SK-N-SH (cell line): Measurements from ENCODE around the gene CCDC47. TPM values are rescaled to one million over a fixed set of nuclear protein-coding genes. Genes with fewer than 3 reads are reported as not detected.
"Not testable (repeated sequence)": the region's sequence is repeated elsewhere in the genome, so short reads cannot be mapped to it uniquely, and the experiment has no call there.

Source experiments
- CTCF ChIA-PET: fragments of 300-600, 350-600 bp; formaldehyde crosslinking; extraction: SDS; loops from one replicate; lab custom pipeline; 2021; lab: Yijun Ruan, JAX
- POLR2A ChIA-PET: fragments of 350-600 bp; sonication (Branson Sonifier 250); formaldehyde crosslinking; extraction: SDS; loops from one replicate; lab custom pipeline; 2020; ENCODE audit warnings: antibody characterized with exemption, inconsistent platforms; lab: Yijun Ruan, JAX
- DNase-seq: peaks from one replicate; pipeline ENCODE4 v3.0.0; 2012
- H2AFZ ChIP-seq: fragments of 200-600 bp; sonication (generic); 2 replicates; pipeline ENCODE4 v1.8.1; 2016; ENCODE audit warnings: antibody characterized with exemption, mild to moderate bottlenecking, low read depth
- H3F3A ChIP-seq: fragments of 200-600 bp; sonication (generic); replicated peaks from 2 replicates; pipeline ENCODE3; 2016; ENCODE audit warnings: antibody characterized with exemption, mild to moderate bottlenecking; ENCODE audit not compliant: insufficient read depth
- H3K27ac ChIP-seq, 2 experiments: fragments of 200-500 bp in 1 of 2; fragments of 200-600 bp in 1 of 2; sonication (Bioruptor generic) in 1 of 2; sonication (generic), shearing (Covaris generic) in 1 of 2; 2 replicates each; pipeline versions ENCODE4 v1.5.1 to v1.6.1; 2014 to 2016; ENCODE audit warnings: low read depth in 2 of 2, inconsistent platforms in 1 of 2, low read length in 1 of 2, mild to moderate bottlenecking in 1 of 2, mixed read lengths in 1 of 2
- H3K27me3 ChIP-seq: fragments of 200-600 bp; sonication (generic), shearing (Covaris generic); 2 replicates; pipeline ENCODE4 v1.6.1; 2016; ENCODE audit warnings: mixed run types; ENCODE audit not compliant: insufficient read depth
- H3K36me3 ChIP-seq, 2 experiments: fragments of 200-500 bp in 1 of 2; fragments of 200-600 bp in 1 of 2; sonication (Bioruptor generic) in 1 of 2; sonication (generic) in 1 of 2; replicated peaks in 1 of 2; 2 replicates each; pipeline versions ENCODE3 to v1.5.1; 2014 to 2016; ENCODE audit warnings: low read length in 1 of 2, mild to moderate bottlenecking in 1 of 2; ENCODE audit not compliant: insufficient read depth in 2 of 2, control insufficient read depth in 1 of 2
- H3K4me1 ChIP-seq, 2 experiments: fragments of 200-500 bp in 1 of 2; fragments of 200-600 bp in 1 of 2; sonication (Bioruptor generic) in 1 of 2; sonication (generic), shearing (Covaris generic) in 1 of 2; 2 replicates each; pipeline versions ENCODE4 v1.5.1 to v1.6.1; 2014 to 2016; ENCODE audit warnings: low read depth in 1 of 2, low read length in 1 of 2, mixed run types in 1 of 2; ENCODE audit not compliant: insufficient read depth in 2 of 2, control insufficient read depth in 1 of 2
- H3K4me2 ChIP-seq: fragments of 200-600 bp; sonication (generic), shearing (Covaris generic); 2 replicates; pipeline ENCODE4 v1.6.1; 2017; ENCODE audit warnings: mixed run types
- H3K4me3 ChIP-seq, 2 experiments: fragments of 200-500 bp in 1 of 2; fragments of 200-600 bp in 1 of 2; sonication (Bioruptor generic) in 1 of 2; sonication (generic), shearing (Covaris generic) in 1 of 2; 2 replicates each; pipeline versions ENCODE4 v1.5.1 to v1.8.1; 2014 to 2016; ENCODE audit warnings: low read depth in 2 of 2, inconsistent platforms in 1 of 2, low read length in 1 of 2, mild to moderate bottlenecking in 1 of 2, mixed read lengths in 1 of 2, moderate library complexity in 1 of 2
- H3K79me2 ChIP-seq: fragments of 200-600 bp; sonication (generic); 2 replicates; pipeline ENCODE4 v1.8.1; 2017; ENCODE audit warnings: mild to moderate bottlenecking; ENCODE audit not compliant: insufficient read depth
- H3K9ac ChIP-seq: fragments of 200-600 bp; sonication (generic); 2 replicates; pipeline ENCODE4 v1.6.1; 2017; ENCODE audit warnings: mixed run types
- H3K9me2 ChIP-seq: fragments of 200-600 bp; sonication (generic); 2 replicates; pipeline ENCODE4 v1.6.1; 2017; ENCODE audit warnings: mixed run types
- H3K9me3 ChIP-seq: fragments of 200-600 bp; sonication (generic); 2 replicates; pipeline ENCODE4 v1.6.1; 2017; ENCODE audit warnings: mixed run types, mild to moderate bottlenecking, moderate library complexity
- H4K20me1 ChIP-seq: fragments of 200-600 bp; sonication (generic); 2 replicates; pipeline ENCODE4 v1.6.1; 2017; ENCODE audit warnings: mild to moderate bottlenecking, mixed run types; ENCODE audit not compliant: insufficient read depth
- CHD2 ChIP-seq: fragments of 150-350 bp; IDR thresholded peaks from 2 replicates; pipeline ENCODE4 v1.6.1; 2018; ENCODE audit warnings: low read length; ENCODE audit not compliant: partially characterized antibody
- ELF1 ChIP-seq: IDR thresholded peaks from 2 replicates; pipeline ENCODE4 v1.4.0; 2012
- EP300 ChIP-seq, 2 experiments: IDR thresholded peaks; 2 replicates each; pipeline versions ENCODE4 v1.4.0 to v1.6.1; 2012; ENCODE audit warnings: borderline replicate concordance in 1 of 2, low read depth in 1 of 2, low read length in 1 of 2
- EZH2phosphoT487 ChIP-seq: fragments of 200-600 bp; sonication (generic); IDR thresholded peaks from 2 replicates; pipeline ENCODE4 v1.6.1; 2017; ENCODE audit warnings: low read depth, mixed run types, mild to moderate bottlenecking, antibody characterized with exemption, moderate library complexity, borderline replicate concordance
- FOSL2 ChIP-seq: IDR thresholded peaks from 2 replicates; pipeline ENCODE4 v1.4.0; 2012; ENCODE audit warnings: low read depth, mild to moderate bottlenecking, moderate library complexity, borderline replicate concordance
- FOXM1 ChIP-seq: IDR thresholded peaks from 2 replicates; pipeline ENCODE4 v1.4.0; 2012; ENCODE audit warnings: low read depth, mild to moderate bottlenecking
- GATA2 ChIP-seq: sonication (generic); formaldehyde crosslinking; IDR thresholded peaks from 2 replicates; pipeline ENCODE4 v1.5.0; 2020; ENCODE audit warnings: mild to moderate bottlenecking, missing genetic modification reagents
- NFIC ChIP-seq: IDR thresholded peaks from 2 replicates; pipeline ENCODE4 v1.4.0; 2012; ENCODE audit warnings: borderline replicate concordance
- NRF1 ChIP-seq: IDR thresholded peaks from 2 replicates; pipeline ENCODE4 v1.6.1; 2012; ENCODE audit warnings: low read depth, mild to moderate bottlenecking, low read length
- POLR2AphosphoS5 ChIP-seq: IDR thresholded peaks from 2 replicates; pipeline ENCODE4 v1.6.1; 2012; ENCODE audit warnings: low read depth, low read length
- RAD21 ChIP-seq: IDR thresholded peaks from 2 replicates; pipeline ENCODE4 v1.6.1; 2012; ENCODE audit warnings: mild to moderate bottlenecking, low read length
- SMC3 ChIP-seq: IDR thresholded peaks from 2 replicates; pipeline ENCODE4 v1.6.1; 2012; ENCODE audit warnings: low read depth, low read length, improper control_type of control experiment
- TCF12 ChIP-seq: IDR thresholded peaks from 2 replicates; pipeline ENCODE4 v1.4.0; 2012
- WGBS: methylation state at CpG from one replicate; pipeline ENCODE4 v1.1.6; 2017; ENCODE audit warnings: low lambda C conversion rate; 5-methylcytosine and 5-hydroxymethylcytosine counted together
- polyA plus RNA-seq, 3 experiments: library from polyadenylated mRNA; depleted of rRNA; stranded (reverse); fragments of >200 nt; gene quantifications; 2 replicates each; pipeline ENCODE4 v1.2.3, GENCODE V29; 2012
- TF ChIP-seq, protein P1 (sequence below): fragments of 150-350 bp; IDR thresholded peaks from 2 replicates; pipeline ENCODE4 v1.6.1; 2016; ENCODE audit warnings: mild to moderate bottlenecking, low read depth, low read length
- TF ChIP-seq, protein P2 (sequence below): IDR thresholded peaks from 2 replicates; pipeline ENCODE4 v1.4.0; 2012; ENCODE audit warnings: low read depth, borderline replicate concordance
- TF ChIP-seq, protein P3 (sequence below): IDR thresholded peaks from 2 replicates; pipeline ENCODE4; 2012
- TF ChIP-seq, protein P4 (sequence below): fragments of 150-350 bp; IDR thresholded peaks from 2 replicates; pipeline ENCODE4 v1.6.1; 2017; ENCODE audit warnings: antibody characterized with exemption, low read length, low read depth, borderline replicate concordance
- TF ChIP-seq, protein P5 (sequence below): IDR thresholded peaks from 2 replicates; pipeline ENCODE4 v1.4.0; 2012; ENCODE audit warnings: low read depth
- TF ChIP-seq, protein P6 (sequence below): fragments of 200-600 bp; sonication (generic); IDR thresholded peaks from 2 replicates; pipeline ENCODE4 v1.6.1; 2017; ENCODE audit warnings: antibody characterized with exemption, mild to moderate bottlenecking, moderate library complexity

The CCDC47 gene
- polyA plus RNA-seq, 1 of the 3 experiments (the other 2 are of a cell fraction), result 76.6 TPM

DNA sequence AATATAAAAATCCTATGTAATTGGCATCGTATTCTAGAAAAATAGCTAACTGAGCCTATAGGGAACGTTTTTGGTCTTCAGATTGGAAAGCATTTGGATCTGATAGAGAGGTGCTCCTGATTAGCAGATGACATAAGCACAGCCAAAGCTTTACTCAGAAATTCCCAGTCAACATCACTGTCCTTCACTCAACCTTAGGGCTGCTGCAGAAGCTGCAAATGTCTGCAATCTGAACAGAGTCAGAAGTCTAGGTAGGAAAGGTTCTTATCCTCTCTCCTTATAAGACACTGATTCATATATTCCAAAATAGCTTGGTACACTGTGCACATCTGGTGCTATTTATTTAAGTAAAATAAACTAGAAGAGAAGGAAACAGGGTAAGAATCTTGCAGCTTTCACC lies 51.0 kb downstream of the CCDC47 start (continued):
- no peak for TF ChIP-seq POLR2AphosphoS5
- TF ChIP-seq, all 33 proteins: peak for 0

DNA sequence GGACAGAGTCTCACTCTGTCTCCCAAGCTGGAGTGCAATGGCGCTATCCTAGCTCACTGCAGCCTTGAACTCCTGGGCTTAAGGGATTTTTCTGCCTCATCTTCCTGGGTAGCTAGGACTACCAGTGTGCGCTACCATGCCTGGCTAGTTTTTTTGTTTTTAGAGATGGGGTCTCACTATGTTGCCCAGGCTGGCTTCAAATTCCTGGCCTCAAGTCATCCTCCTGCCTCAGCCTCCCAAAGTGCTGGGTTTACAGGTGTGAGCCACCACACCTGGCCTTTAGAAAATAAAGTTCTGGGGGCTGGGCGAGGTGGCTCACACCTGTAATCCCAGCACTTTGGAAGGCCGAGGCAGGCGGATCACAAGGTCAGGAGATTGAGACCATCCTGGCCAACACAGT lies 53.2 kb downstream of the CCDC47 start:
- H3K4me1 ChIP-seq, H3K27me3 ChIP-seq, H3K79me2 ChIP-seq, H3K4me2 ChIP-seq, POLR2A ChIA-PET, H3K4me3 ChIP-seq, H2AFZ ChIP-seq, H3K9me2 ChIP-seq, H4K20me1 ChIP-seq, H3K9me3 ChIP-seq, DNase-seq, H3K27ac ChIP-seq, H3K9ac ChIP-seq: not testable (repeated sequence)
- peaks cover 16% of the 10 kb centered on the region for H3F3A ChIP-seq
- CTCF ChIA-PET, result interaction anchor here (3.7 kb wide), 1 partner anchor 10 kb away, joined by 18 read pairs; no protein-coding TSS in a partner anchor
- peaks cover 14 to 25% of the 10 kb centered on the region in 2 experiments for H3K36me3 ChIP-seq
- WGBS, result 97% methylated on average over 5 of the region's 5 CpGs

DNA sequence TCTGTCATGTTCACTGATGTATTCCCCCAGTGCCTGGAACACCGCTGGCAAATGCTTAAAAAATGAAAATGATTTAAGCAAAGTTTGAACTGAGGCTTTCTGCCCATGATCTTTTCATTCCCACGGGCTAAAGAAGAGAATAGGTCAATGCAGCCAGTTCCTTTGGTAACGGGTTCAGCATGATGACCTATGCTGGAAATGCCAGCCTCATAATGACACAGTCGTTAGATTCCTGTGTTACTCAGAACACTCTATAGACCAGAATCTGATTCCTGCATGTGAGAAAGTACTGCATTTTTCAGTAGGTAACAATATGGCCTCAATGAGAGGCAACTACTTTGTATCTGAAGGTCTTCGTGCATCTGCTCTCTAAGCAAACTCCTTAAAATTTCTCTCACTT lies 54.4 kb downstream of the CCDC47 start:
- Histone ChIP-seq H3K36me3 (peaks cover 14 to 21% of the 10 kb centered on the region in 2 experiments), H3K4me3 (no peak overlapping the region), H2AFZ (no peak overlapping the region), H3K4me2 (no peak overlapping the region), H4K20me1 (no peaks in the 10 kb centered on the region), H3K27ac (no peak overlapping the region), H3K27me3 (no peaks in the 10 kb centered on the region), H3K9me3 (no peaks in the 10 kb centered on the region), H3K4me1 (peaks cover 0 to 5% of the 10 kb centered on the region in 2 experiments; a peak in 2 of 4 replicates), H3F3A (peaks cover 16% of the 10 kb centered on the region), H3K79me2 (no peaks in the 10 kb centered on the region), H3K9ac (no peak overlapping the region), H3K9me2 (no peaks in the 10 kb centered on the region)
- 92% methylated on average over 5 of the region's 5 CpGs for WGBS
- ChIA-PET CTCF (interaction anchor here (0.8 kb wide), 1 partner anchor 19 kb away, joined by 3 read pairs; the partner anchor contains the start of gene LIMD2), POLR2A (interaction anchor here (0.6 kb wide), 1 partner anchor 55 kb away, joined by 3 read pairs; the partner anchor contains the start of gene CCDC47)
- TF ChIP-seq NFIC (no peak), GATA2 (CRISPR knock-in tag) (no peak), EP300 (IDR thresholded peaks at IDR 0.05; ENCODE audit: borderline replicate concordance in 1 of 2, low read depth in 1 of 2, low read length in 1 of 2) (no peak), ELF1 (no peak), CHD2 (no peak), NRF1 (no peak), FOXM1 (no peak), RAD21 (no peak), POLR2AphosphoS5 (no peak), FOSL2 (no peak), TCF12 (no peak), SMC3 (no peak), EZH2phosphoT487 (no peak)
- TF ChIP-seq, protein P1, sequence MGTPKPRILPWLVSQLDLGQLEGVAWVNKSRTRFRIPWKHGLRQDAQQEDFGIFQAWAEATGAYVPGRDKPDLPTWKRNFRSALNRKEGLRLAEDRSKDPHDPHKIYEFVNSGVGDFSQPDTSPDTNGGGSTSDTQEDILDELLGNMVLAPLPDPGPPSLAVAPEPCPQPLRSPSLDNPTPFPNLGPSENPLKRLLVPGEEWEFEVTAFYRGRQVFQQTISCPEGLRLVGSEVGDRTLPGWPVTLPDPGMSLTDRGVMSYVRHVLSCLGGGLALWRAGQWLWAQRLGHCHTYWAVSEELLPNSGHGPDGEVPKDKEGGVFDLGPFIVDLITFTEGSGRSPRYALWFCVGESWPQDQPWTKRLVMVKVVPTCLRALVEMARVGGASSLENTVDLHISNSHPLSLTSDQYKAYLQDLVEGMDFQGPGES, result no peak
- TF ChIP-seq, protein P2, sequence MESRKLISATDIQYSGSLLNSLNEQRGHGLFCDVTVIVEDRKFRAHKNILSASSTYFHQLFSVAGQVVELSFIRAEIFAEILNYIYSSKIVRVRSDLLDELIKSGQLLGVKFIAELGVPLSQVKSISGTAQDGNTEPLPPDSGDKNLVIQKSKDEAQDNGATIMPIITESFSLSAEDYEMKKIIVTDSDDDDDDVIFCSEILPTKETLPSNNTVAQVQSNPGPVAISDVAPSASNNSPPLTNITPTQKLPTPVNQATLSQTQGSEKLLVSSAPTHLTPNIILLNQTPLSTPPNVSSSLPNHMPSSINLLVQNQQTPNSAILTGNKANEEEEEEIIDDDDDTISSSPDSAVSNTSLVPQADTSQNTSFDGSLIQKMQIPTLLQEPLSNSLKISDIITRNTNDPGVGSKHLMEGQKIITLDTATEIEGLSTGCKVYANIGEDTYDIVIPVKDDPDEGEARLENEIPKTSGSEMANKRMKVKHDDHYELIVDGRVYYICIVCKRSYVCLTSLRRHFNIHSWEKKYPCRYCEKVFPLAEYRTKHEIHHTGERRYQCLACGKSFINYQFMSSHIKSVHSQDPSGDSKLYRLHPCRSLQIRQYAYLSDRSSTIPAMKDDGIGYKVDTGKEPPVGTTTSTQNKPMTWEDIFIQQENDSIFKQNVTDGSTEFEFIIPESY, result no peak
- TF ChIP-seq, protein P3, sequence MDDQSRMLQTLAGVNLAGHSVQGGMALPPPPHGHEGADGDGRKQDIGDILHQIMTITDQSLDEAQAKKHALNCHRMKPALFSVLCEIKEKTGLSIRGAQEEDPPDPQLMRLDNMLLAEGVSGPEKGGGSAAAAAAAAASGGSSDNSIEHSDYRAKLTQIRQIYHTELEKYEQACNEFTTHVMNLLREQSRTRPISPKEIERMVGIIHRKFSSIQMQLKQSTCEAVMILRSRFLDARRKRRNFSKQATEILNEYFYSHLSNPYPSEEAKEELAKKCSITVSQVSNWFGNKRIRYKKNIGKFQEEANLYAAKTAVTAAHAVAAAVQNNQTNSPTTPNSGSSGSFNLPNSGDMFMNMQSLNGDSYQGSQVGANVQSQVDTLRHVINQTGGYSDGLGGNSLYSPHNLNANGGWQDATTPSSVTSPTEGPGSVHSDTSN, result no peak
- TF ChIP-seq, protein P4, sequence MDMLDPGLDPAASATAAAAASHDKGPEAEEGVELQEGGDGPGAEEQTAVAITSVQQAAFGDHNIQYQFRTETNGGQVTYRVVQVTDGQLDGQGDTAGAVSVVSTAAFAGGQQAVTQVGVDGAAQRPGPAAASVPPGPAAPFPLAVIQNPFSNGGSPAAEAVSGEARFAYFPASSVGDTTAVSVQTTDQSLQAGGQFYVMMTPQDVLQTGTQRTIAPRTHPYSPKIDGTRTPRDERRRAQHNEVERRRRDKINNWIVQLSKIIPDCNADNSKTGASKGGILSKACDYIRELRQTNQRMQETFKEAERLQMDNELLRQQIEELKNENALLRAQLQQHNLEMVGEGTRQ, result no peak
- TF ChIP-seq, protein P5, sequence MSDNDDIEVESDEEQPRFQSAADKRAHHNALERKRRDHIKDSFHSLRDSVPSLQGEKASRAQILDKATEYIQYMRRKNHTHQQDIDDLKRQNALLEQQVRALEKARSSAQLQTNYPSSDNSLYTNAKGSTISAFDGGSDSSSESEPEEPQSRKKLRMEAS, result no peak
- TF ChIP-seq, protein P6, sequence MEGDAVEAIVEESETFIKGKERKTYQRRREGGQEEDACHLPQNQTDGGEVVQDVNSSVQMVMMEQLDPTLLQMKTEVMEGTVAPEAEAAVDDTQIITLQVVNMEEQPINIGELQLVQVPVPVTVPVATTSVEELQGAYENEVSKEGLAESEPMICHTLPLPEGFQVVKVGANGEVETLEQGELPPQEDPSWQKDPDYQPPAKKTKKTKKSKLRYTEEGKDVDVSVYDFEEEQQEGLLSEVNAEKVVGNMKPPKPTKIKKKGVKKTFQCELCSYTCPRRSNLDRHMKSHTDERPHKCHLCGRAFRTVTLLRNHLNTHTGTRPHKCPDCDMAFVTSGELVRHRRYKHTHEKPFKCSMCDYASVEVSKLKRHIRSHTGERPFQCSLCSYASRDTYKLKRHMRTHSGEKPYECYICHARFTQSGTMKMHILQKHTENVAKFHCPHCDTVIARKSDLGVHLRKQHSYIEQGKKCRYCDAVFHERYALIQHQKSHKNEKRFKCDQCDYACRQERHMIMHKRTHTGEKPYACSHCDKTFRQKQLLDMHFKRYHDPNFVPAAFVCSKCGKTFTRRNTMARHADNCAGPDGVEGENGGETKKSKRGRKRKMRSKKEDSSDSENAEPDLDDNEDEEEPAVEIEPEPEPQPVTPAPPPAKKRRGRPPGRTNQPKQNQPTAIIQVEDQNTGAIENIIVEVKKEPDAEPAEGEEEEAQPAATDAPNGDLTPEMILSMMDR, result no peak
- DNase-seq, result no peak
